Measurements from ENCODE around the gene KRCC1.

DNA sequence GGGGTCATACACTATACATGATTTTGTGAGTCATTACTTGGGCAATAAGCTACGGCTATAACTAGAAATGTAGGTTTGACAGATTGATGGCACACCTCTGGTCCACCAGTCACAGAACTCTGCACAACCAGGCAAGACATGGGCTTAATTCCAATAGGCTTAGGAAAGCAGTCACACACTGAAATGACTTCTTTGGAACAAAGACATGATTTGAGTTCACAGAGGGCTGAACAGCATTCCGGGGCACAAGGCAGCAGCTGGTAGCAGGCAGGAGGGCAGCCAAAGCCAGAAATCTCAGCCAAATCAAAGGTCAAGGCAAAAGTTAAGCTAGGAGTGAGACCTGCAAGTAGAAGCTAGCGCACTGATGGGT is 44.9 kb upstream of the KRCC1 start:
- TF ChIP-seq, protein P1, sequence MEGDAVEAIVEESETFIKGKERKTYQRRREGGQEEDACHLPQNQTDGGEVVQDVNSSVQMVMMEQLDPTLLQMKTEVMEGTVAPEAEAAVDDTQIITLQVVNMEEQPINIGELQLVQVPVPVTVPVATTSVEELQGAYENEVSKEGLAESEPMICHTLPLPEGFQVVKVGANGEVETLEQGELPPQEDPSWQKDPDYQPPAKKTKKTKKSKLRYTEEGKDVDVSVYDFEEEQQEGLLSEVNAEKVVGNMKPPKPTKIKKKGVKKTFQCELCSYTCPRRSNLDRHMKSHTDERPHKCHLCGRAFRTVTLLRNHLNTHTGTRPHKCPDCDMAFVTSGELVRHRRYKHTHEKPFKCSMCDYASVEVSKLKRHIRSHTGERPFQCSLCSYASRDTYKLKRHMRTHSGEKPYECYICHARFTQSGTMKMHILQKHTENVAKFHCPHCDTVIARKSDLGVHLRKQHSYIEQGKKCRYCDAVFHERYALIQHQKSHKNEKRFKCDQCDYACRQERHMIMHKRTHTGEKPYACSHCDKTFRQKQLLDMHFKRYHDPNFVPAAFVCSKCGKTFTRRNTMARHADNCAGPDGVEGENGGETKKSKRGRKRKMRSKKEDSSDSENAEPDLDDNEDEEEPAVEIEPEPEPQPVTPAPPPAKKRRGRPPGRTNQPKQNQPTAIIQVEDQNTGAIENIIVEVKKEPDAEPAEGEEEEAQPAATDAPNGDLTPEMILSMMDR (conservative IDR thresholded peaks at IDR 0.05), result no peak
- TF ChIP-seq ZFX (IDR thresholded peaks at IDR 0.05), result no peak
